Measurements from ENCODE around the gene PNMA6F. TPM values are rescaled to one million over a fixed set of nuclear protein-coding genes. Genes with fewer than 3 reads are reported as not detected.

Gene PNMA6F
- not detected in 2 replicates for total RNA-seq

GRCh38 chrX:153321381-153322124 is at the start of gene PNMA6F:
PNMA6F (minus strand) TSS chrX:153321767; CDS start chrX:153320674, 1,093 bp downstream.

GRCh38 chrX:153333821-153334653 is 12.5 kb upstream of the PNMA6F start, which contains the start of gene ZNF275:
ZNF275 (plus strand) TSS chrX:153334153; CDS start chrX:153336680, 2,527 bp downstream.

Small RNA genes within 50 kb of the gene (small RNA-seq; reads per million reads assigned to genes)
- not detected for gene AC152007.1

Other genes with a start within 250 kb of the PNMA6F start
- gene PNMA6A, start 249.3 kb downstream of the PNMA6F start, total RNA-seq, result 1.6 and 3.3 TPM in 2 replicates
- not detected in 2 replicates for gene MAGEA1, start 142.5 kb downstream of the PNMA6F start, total RNA-seq
- gene ZNF275, start 12.4 kb upstream of the PNMA6F start, total RNA-seq, result 7.8 and 8.1 TPM in 2 replicates
- gene PNMA6E, start 79.6 kb upstream of the PNMA6F start, total RNA-seq, result not detected in 2 replicates
- under 0.01 TPM in 2 replicates for gene ZFP92, start 89.7 kb upstream of the PNMA6F start, total RNA-seq
- 1.5 and 2.7 TPM in 2 replicates for gene TREX2, start 124.3 kb upstream of the PNMA6F start, total RNA-seq
- gene HAUS7, start 148.8 kb upstream of the PNMA6F start, total RNA-seq, result 23.5 and 26.0 TPM in 2 replicates
- 3.3 and 11.4 TPM in 2 replicates for gene BGN, start 173.2 kb upstream of the PNMA6F start, total RNA-seq
- not detected in 2 replicates for gene ATP2B3, start 195.9 kb upstream of the PNMA6F start, total RNA-seq

All from subcutaneous preadipocyte (primary cell).